GM12878 (cell line): Measurements from ENCODE around the gene PRKCB.

Experiments used
- CEBPB ChIP-seq, 2 experiments: fragments of 150-350 bp in 1 of 2; IDR thresholded peaks; 2 replicates each; pipeline ENCODE4 v1.6.1; 2012 to 2014; ENCODE audit warnings: low read depth in 2 of 2, low read length in 2 of 2, borderline replicate concordance in 1 of 2, inconsistent platforms in 1 of 2
- CREB1 ChIP-seq: IDR thresholded peaks from 2 replicates; pipeline ENCODE4 v1.6.1; 2012; ENCODE audit warnings: low read depth, mild to moderate bottlenecking, inconsistent platforms
- HDGF ChIP-seq: fragments of 450-650 bp; IDR thresholded peaks from 2 replicates; pipeline ENCODE4 v1.6.1; 2016; ENCODE audit warnings: antibody characterized with exemption
- POLR2AphosphoS5 ChIP-seq: IDR thresholded peaks from 2 replicates; pipeline ENCODE4 v1.6.1; 2011; ENCODE audit warnings: mild to moderate bottlenecking, low read length, inconsistent platforms
- RCOR1 ChIP-seq: conservative IDR thresholded peaks from 2 replicates; pipeline ENCODE4 v1.6.1; 2012; ENCODE audit warnings: low read depth, low read length, improper control_type of control experiment
- TAF1 ChIP-seq: IDR thresholded peaks from 2 replicates; pipeline ENCODE4 v1.6.1; 2011; ENCODE audit warnings: mild to moderate bottlenecking, low read depth, low read length, borderline replicate concordance
- TF ChIP-seq, protein P1 (sequence below), 3 experiments: IDR thresholded peaks in 2 of 3; conservative IDR thresholded peaks in 1 of 3; 2 replicates each; pipeline ENCODE4 v1.5.1; 2011; ENCODE audit warnings: low read depth in 3 of 3, low read length in 3 of 3, mild to moderate bottlenecking in 3 of 3, control low read depth in 2 of 3, moderate library complexity in 2 of 3, inconsistent platforms in 1 of 3, mixed read lengths in 1 of 3; ENCODE audit not compliant: control insufficient read depth in 2 of 3, insufficient read depth in 1 of 3; ENCODE audit errors: extremely low read depth in 1 of 3

GRCh38 chr16:23840310-23840709 lies 4.5 kb downstream of the PRKCB start:
- TF ChIP-seq, protein P1, sequence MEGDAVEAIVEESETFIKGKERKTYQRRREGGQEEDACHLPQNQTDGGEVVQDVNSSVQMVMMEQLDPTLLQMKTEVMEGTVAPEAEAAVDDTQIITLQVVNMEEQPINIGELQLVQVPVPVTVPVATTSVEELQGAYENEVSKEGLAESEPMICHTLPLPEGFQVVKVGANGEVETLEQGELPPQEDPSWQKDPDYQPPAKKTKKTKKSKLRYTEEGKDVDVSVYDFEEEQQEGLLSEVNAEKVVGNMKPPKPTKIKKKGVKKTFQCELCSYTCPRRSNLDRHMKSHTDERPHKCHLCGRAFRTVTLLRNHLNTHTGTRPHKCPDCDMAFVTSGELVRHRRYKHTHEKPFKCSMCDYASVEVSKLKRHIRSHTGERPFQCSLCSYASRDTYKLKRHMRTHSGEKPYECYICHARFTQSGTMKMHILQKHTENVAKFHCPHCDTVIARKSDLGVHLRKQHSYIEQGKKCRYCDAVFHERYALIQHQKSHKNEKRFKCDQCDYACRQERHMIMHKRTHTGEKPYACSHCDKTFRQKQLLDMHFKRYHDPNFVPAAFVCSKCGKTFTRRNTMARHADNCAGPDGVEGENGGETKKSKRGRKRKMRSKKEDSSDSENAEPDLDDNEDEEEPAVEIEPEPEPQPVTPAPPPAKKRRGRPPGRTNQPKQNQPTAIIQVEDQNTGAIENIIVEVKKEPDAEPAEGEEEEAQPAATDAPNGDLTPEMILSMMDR (IDR thresholded peaks at IDR 0.05 in 2 of 3, conservative IDR thresholded peaks at IDR 0.05 in 1 of 3; ENCODE audit: control insufficient read depth in 2 of 3, extremely low read depth in 1 of 3, insufficient read depth in 1 of 3, low read depth in 3 of 3, low read length in 3 of 3), result no peak
- no peak for TF ChIP-seq TAF1
- TF ChIP-seq POLR2AphosphoS5, result no peak
- no peak for TF ChIP-seq CEBPB (IDR thresholded peaks at IDR 0.05; ENCODE audit: borderline replicate concordance in 1 of 2, low read depth in 2 of 2, low read length in 2 of 2)
- TF ChIP-seq HDGF, result 0 out of 2 replicates have a peak, but pooled peaks have one; percentile 19
- TF ChIP-seq RCOR1, result no peak
- TF ChIP-seq CREB1, result no peak
